ENCODE results near the gene NFKBIL1.

NFKBIL1 gene

GRCh38 chr6:31534521-31535040 is 12.8 kb upstream of the NFKBIL1 start:
- in situ Hi-C loops (cut with MboI; ENCODE audit: low sequenced_read_pairs): no loop called here

DNA sequence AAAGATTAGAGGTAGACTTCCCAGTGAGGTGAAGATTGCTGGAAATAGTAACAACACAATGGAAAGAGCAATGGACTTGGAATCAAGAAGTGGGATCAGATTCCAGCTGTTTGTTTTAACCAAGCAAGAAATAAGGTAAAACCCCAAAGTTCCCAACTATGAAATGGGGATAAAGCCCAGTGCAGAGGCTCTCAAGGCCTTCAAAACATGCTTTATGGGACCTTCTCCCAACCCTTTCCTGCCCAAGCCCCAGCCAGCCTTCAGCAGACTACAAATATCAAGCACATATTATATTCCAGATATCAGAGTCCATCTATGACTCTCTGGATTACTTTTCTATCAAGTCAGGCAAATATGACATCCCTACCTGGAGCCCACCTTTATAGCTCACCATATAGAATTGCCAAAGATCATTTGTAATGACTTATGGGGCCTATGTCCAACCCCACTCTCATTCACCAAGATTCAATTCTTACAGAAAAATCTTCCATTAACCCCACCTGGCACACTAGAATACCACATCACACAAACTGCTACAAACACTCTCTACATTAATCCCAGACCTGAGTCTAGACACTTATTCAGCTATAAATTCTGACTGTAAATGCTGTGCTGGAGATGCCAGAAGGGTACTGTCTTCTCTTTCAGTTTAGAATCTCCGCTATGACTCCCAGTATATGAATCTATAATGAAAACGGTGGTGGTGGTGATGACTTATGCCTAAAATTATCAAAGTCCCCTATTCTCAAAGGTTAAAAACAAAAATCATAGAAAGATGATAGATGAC is 11.7 kb upstream of the NFKBIL1 start:
- in situ Hi-C loops (cut with MboI; ENCODE audit: low sequenced_read_pairs): no loop called here

- in situ Hi-C loops (cut with MboI; ENCODE audit: low sequenced_read_pairs): no loop called here
These were observed 8.5 kb upstream of the NFKBIL1 start for GRCh38 chr6:31538805-31539400.

- in situ Hi-C loops (cut with MboI; ENCODE audit: low sequenced_read_pairs): no loop called here
These were observed 6.8 kb upstream of the NFKBIL1 start for GRCh38 chr6:31540640-31541039.

DNA sequence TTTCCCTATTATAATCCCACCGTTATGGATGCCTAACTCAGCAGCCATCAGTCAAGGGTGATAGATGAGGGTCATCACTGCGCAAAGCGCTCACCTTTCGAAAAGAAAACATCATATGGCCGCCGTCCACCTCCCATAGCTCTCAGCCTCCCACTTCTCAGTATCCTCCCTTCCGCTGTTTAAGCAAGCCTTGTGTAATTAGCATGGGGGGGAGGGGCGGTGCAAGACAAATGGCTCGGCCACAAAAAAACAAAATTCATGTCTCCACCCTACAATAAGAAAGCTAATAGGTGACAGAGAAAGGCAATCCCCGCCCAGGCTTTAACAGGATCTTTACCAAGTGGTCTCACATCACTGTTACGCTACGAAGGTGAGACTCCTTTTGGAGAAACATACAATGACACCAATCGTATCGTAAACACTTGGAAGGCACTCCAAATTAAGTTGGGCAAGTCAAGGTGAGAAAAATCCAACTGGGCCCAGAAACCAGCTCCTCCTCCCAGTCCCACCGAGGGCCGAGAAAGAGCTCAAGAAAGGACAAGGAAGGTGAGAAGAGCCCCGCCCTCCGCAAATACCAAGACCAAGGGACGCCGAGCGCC is 6.2 kb upstream of the NFKBIL1 start:
- in situ Hi-C loops (cut with MboI; ENCODE audit: low sequenced_read_pairs): no loop called here

- in situ Hi-C loops (cut with MboI; ENCODE audit: low sequenced_read_pairs): no loop called here
These were observed 5.5 kb upstream of the NFKBIL1 start, which contains the start of gene DDX39B for GRCh38 chr6:31541658-31542521. DDX39B (minus strand) TSS chr6:31542003; CDS start chr6:31540532, 1,471 bp downstream.

- in situ Hi-C loops (cut with MboI; ENCODE audit: low sequenced_read_pairs): no loop called here
These were observed 3.8 kb upstream of the NFKBIL1 start for GRCh38 chr6:31543639-31544038.

GRCh38 chr6:31544676-31545075 is 2.7 kb upstream of the NFKBIL1 start:
- in situ Hi-C loops (cut with MboI; ENCODE audit: low sequenced_read_pairs): no loop called here

- in situ Hi-C loops (cut with MboI; ENCODE audit: low sequenced_read_pairs): no loop called here
These were observed 2.1 kb upstream of the NFKBIL1 start for GRCh38 chr6:31545291-31545690.

GRCh38 chr6:31546339-31546957 is 960 bp upstream of the NFKBIL1 start, which contains the start of gene ATP6V1G2:
ATP6V1G2 (minus strand) TSS chr6:31546608; CDS start chr6:31546559, 49 bp downstream.
- in situ Hi-C loops (cut with MboI; ENCODE audit: low sequenced_read_pairs): no loop called here

DNA sequence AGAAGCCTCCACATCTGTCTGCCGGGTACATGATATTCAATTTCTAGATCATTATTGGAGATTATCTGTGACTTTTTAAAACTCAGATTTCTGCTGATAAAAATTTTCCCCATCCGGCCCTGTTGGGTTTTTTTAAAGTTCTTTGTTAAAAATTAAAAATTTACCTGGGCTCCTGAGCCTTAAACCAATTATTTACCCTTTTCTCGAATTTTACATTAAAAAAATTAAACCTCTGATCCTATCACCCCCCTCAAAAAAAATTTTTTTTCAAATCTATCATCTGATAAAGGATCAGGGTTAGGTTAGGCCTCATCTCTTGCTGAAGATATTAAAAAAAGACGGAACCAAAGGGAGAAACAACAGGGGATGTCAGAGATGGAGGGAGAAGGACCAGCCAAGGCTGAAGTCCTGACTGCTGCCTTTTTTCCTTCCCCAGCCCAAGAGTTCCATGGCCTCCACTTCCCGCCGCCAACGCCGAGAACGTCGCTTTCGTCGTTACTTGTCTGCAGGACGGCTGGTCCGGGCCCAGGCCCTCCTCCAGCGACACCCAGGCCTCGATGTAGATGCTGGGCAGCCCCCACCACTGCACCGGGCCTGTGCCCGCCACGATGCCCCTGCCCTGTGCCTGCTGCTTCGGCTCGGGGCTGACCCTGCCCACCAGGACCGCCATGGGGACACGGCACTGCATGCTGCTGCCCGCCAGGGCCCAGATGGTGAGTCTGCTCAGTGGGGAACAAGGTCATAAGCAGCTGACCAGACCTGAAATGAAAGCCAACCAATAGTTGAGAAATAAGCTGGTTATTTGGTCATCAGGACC is 527 bp downstream of the NFKBIL1 start:
- in situ Hi-C loops (cut with MboI; ENCODE audit: low sequenced_read_pairs): no loop called here

DNA sequence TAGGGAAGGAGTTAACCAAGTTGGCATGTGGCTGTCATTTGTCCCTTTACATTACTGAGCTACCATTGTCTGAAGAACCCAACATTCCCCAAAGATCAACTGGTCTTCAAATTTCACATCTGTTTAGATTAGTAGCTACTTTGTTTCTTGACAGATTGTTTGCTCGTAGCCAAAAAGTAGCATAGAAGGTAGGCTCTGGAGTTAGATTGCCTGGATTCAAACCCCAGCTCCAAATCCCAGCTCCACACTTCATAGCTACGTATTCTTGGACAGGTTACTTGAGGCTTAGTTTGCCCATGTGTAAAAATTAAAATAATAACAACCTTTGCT is 1.1 kb downstream of the NFKBIL1 start:
- in situ Hi-C loops (cut with MboI; ENCODE audit: low sequenced_read_pairs): no loop called here

DNA sequence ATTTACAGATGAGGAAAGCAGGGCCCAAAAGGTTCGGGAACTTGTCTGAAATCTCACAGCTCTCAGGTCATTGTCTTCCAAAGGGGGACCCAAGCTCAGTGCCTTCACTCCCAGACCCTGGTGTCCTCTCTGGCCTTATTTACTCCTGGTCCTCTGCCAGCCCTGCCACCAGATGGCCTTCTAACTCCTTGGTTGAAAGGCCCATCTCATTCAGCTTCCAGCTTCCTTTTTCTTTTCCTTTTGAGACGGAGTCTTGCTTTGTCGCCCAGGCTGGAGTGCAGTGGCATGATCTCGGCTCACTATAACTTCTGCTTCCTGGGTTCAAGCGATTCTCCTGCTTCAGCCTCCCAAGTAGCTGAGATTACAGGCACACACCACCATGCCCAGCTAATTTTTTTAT is 4.0 kb downstream of the NFKBIL1 start:
- in situ Hi-C loops (cut with MboI; ENCODE audit: low sequenced_read_pairs): loop anchor here (5.0 kb wide), 1 partner anchor 46 kb away; no protein-coding TSS in a partner anchor

GRCh38 chr6:31556307-31556706 is 8.9 kb downstream of the NFKBIL1 start:
- in situ Hi-C loops (cut with MboI; ENCODE audit: low sequenced_read_pairs): no loop called here

DNA sequence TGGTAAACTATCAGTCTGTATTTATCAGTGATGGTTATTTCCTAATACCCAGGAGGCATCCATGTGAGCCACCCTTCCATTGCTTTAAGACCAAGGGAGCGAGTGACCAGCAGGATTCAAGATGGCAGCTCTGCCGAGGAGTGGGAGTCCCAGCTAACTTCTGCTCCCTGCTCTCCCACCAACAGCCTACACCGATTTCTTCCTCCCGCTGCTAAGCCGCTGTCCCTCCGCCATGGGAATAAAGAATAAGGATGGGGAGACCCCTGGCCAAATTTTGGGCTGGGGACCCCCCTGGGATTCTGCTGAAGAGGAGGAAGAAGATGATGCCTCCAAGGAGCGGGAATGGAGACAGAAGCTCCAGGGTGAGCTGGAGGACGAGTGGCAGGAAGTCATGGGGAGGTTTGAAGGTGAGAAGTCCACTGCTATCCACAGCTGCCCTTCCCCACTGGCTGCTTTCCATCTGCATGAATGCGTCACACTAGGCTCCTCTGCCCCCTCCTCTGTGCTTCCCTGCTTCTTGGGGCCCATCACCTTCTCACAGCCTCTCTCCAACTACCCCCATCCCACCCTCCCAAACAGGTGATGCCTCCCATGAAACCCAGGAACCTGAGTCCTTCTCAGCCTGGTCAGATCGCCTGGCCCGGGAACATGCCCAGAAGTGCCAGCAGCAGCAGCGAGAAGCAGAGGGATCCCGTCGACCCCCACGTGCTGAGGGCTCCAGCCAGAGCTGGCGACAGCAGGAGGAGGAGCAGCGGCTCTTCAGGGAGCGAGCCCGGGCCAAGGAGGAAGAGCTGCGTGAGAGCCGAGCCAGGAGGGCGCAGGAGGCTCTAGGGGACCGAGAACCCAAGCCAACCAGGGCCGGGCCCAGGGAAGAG is 10.3 kb downstream of the NFKBIL1 start:
- in situ Hi-C loops (cut with MboI; ENCODE audit: low sequenced_read_pairs): no loop called here

- in situ Hi-C loops (cut with MboI; ENCODE audit: low sequenced_read_pairs): no loop called here
These were observed 10.9 kb downstream of the NFKBIL1 start for GRCh38 chr6:31558318-31558625.

DNA sequence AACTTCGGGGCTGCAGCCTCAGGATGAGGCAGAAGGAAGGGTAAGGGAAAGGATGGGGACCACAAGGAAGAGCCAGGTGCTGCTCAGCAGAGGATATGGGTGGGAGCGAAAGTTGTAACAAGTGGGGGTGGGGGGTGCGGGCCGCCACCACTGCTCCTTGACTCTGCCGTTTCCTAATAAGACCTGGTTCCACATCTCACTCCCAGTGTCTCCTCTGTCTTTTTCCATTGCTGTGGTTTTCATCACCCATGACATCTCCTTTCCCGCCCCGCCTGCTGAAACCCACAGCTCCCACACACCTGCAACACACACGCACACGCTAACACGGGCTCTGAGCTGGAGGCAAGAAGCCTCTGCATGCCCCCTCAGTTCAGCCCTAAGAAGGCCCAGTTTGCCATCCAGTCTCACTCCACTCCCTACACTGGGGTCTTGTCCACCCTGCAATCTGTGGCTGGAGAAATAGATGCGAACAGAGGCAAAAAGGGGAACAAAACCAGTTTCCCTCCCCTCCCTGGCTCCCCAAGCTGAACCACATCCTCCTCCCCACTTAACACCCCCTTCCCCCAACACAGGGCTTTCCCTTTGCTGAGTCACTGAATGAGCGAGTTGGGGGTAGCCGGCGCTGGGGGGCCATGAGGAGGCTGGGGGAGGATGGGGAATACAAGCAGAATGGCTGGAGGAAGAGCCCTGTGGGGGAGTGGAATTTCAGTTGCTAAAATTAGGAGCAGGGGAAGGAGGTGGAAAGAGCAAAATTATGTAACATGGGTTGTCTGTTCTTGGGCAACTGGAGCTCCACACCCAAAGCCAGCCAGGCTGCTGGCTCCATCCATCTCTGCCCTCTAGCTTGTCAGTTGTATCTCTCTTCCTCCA is 11.5 kb downstream of the NFKBIL1 start:
- in situ Hi-C loops (cut with MboI; ENCODE audit: low sequenced_read_pairs): no loop called here

GRCh38 chr6:31559606-31559957 is 12.2 kb downstream of the NFKBIL1 start:
- in situ Hi-C loops (cut with MboI; ENCODE audit: low sequenced_read_pairs): no loop called here

All from HL-60/S4 (cell line).